ENCODE results near the gene ELANE.

The ELANE gene

DNA sequence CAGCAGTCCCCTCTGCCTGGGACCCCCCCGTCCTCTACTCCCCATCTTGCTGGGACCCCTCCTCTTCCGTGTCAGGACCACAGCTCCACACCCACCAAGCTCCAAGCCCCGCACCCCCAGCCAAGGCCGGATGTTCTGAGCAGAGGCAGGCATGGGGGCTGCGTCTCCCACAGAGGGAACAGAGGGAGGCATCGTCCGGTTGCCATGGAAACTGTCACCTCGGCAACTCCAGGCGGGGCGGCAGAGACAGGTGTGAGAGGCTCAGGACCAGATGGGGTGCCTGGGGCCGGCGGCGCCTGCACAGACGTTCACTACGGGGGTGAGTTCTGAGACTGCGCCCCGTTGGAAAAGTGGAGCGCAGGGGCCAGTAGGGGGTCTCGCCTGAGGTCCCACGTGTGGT is 46.6 kb downstream of the ELANE start:
- DNase-seq (ENCODE audit: low read depth) = no peak

DNA sequence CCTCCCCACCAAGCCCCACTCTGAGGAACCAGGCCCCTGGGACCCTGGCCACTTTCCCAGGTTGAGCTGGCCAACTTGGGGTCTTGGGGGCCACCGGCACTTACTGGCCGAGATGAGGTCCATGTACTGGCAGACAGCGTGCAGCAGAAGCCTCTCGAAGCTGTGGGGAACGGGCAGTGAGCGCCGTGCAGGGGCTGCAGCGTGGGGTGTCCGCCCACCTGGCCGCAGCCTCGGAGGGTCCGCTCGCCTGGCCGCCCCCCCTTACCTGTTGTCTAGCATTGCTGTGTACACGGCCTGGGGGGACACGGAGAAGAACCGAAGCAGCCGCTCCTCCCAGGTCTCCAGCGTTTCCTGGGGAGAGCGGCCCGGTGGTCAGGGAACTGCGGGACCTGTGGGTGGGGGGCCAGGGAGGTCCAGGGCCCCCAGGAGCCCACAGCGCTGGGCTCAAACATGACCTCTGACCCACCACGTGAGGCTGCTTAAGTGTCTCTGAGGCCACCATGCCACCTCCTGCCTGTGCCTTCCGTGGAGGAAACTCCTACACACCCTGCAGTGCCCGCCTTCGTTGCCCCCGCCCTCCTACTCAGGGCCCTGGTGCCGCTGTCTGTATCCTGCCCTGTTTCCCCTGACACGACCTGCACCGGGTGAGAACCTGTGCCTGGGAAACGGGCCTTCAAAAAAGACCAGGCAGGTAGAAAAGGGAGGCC is 47.4 kb downstream of the ELANE start:
- no peak for DNase-seq (ENCODE audit: low read depth)

DNA sequence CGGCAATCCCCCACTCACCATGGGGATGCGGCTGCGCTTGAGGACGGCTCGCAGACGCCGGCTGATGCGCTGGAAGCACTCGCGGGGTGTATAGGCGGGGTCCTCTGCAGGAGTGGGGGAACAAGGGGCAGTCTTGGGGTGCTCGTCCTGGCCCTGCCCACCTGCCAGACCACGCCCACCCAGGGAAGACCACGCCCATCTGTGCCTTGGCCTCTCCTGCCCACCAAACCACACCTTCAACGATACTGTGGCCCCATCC is 47.9 kb downstream of the ELANE start:
- DNase-seq (ENCODE audit: low read depth) = no peak

DNA sequence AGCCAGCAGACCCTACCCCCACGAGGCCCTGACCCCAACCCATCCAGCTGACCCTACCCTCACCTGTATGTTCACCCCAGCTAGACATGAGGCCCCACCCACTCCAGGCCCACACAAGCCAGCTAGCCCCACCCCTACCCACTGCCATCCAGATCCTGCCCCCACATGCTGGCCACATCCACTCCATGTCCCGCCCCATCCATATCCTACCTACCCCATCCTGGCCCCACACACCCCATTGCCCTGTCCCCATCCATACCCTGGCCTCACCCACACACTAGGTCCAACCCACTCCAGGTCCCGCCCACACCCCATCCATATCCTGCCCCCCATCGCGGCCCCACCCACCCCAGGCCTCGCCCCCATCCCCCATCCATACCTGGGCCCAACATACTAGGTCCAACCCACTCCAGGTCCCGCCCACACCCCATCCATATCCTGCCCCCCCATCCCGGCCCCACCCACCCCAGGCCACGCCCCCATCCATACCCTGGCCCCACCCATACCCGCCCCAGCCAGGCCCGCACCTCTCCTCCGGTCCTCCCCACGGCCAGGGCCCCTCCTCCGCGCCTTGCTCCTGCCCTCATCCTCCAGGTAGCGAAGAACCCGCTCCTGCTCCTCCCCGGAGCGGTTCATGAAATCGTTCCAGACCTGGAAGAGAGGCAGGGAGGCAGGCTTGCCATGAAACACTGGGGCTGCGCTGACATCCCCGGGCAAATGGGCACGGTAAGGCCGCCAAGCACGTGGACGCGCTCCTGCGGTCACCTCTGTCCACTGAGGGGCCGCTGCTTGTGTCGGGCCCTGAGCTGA is 48.4 kb downstream of the ELANE start:
- DNase-seq (ENCODE audit: low read depth) = no peak

DNA sequence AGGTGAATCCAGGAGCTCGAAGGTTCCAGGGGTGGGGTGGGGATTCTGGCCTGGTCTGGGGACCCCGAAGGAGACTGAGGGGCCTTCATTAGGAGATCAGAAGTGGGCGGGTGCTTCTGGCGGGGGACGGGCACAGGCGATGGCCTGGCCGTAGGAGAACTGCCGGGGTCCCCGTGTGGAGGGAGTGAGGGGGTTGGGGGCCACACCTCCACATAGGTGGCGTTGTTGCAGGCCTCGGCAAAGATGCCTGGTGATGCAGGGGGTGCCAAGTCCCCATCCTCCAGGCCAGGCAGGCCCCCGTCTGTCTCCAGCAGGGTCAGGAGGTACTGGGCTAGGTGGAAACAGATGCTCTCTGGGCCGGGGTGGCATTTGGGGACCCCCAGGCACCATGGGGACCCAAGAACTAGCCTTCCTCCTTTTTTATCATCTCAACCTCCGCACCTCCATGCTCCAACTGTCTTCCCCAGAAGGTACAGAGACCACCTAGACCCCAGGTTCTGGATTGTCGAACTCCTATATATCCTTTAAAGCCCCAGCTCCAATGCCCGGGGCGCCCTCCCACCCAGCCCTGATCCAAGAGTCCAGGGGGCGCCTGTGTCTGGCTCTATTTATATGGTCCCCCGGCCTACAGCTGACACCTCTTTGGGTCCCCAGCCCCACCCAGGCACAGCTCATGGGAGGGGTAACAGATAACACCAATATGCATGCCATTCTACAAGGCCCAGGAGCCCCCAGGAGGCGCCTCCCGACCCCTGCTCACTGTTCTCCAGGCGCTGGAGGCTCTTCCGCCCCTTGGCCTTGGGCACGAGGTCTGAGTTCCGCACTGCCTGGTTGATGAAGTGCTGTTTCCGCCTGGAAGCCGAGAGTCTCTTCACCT is 49.4 kb downstream of the ELANE start:
- no peak for DNase-seq (ENCODE audit: low read depth)

DNA sequence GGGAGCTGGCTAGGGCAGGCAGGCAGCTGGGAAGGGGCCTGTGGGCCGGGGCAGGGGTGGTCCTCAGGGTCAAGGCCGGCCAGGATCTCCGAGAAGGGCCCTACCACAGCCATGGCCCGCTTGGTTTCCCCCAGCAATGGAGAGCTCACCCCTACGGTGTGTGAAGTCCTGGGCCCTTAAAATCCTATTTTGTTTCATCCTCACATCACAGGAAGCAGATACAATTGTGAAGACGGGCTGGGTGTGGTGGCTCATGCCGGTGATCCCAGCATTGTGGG is 49.9 kb downstream of the ELANE start:
- DNase-seq (ENCODE audit: low read depth) = no peak

DNA sequence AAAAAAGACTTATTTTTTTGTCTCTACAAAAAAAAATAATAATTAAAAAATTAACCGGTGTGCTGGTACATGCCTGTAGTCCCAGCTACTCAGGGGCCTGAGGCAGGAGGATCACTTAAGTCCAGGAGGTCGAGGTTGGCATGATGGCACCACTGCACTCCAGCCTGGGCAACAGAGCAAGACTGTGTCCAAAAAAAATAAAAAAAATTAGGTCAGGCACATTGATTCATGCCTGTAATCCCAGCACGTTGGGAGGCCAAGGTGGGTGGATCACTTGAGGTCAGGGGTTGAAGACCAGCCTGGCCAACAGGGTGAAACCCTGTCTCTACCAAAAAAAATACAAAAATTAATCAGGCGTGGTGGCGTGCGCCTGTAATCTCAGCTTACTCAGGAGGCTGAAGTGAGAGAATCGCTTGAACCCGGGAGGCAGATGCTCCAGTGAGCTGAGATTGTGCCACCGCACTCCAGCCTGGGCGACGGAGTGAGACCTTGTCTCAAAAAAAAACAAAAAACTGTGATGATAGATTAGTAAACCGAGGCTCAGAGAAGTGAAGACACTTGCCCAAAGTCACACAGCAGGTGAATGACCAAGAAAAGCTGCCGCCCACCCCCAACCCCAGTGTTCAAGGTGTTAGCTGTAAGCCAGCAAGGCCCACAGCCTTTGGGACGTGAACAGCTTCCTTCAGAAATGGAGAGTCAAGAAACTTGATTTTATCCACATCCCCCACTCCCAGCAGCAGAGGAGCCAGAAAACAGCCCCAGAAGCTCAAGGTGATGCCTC is 50.5 kb downstream of the ELANE start:
- DNase-seq (ENCODE audit: low read depth) = no peak

DNA sequence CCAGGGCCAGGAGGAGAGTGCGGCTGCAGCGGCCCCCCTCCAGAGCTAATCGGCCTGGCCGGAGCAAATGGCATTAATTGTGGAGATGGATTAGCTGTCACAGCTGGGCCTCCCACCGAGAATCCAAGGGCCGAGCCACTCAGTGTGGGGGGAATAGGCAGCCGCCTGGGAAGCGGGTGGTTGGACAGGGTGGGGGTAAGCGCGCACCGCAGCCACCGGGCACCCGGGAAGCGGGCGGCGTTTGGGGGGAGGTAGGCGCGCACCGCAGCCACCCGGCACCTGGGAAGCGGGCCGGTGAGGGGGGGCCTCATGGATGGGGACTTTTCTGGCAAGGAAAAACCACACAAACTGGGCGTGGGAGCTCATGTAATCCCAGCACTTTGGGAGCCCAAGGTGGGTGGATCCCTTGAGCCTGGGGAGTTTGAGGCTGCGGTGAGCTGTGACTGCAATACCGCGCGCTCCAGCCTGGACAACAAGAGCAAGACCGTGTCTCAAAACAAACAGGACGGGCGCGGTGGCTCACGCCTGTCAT is 51.2 kb downstream of the ELANE start:
- no peak for DNase-seq (ENCODE audit: low read depth)

DNA sequence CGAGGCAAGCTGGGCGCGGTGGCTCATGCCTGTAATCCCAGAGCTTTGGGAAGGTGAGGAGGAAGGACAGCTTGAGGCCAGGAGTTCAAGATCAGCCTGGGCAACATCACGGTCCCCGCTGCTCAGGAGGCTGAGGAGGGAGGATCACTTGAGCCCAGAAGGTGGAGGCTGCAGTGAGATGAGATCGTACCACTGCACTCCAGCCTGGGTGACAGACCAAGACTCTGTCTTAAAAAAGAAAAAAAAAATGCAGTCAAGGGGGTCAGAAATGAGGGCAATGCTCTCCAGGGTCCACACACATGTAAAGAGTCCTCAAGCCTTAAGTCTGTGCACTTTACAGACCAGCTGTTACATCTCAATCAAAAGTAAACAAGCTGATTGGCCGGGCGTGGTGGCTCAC is 52.4 kb downstream of the ELANE start:
- no peak for DNase-seq (ENCODE audit: low read depth)
